ENCODE data around the gene PITX2.

PITX2 gene

DNA sequence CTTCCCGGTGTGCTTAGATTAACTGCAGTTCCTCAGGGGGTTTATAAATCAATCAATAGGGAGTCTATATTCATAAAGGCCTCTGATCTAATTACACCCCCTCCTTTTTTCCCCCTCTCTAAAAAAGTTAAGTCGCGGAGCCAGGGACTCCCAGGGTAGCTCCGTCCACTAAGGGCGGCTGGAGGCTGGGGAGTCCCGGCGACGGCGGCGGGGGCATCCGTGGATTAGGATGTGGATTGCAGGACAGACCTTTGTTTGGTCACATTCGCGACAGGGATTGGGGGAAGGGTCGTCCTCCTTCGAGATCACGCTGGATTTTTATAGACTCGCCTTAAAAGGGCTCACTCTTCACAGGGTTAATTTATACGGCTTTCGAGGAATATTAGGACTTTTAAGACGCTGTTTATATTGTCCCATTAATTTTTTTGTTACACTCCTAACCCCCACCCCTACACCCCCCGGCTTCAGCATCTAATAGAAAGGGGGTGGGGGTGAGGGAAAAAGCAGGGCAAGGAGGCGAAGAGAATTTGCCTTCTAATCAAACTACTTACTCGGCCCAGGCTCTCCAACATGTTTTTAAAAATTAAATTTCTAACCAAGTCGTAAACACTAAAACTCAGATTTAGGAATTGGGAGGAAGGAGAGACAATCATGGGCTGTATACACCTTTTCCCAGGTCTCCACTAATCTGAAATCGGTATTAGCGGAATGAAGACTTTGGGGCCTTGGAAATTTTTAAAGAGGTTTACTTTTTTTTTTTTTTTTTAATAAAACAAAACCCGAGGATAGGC lies 8.5 kb downstream of the PITX2 start:
- FAIRE-seq (no peak), DNase-seq (ENCODE audit: insufficient read length) (no peak)
- TF ChIP-seq POLR2A (IDR thresholded peaks at IDR 0.05; ENCODE audit: low read depth, low read length) (no peak), POLR2AphosphoS5 (IDR thresholded peaks at IDR 0.05; ENCODE audit: low read depth, low read length) (no peak), TAF1 (IDR thresholded peaks at IDR 0.05; ENCODE audit: borderline replicate concordance, low read depth, low read length) (no peak)

DNA sequence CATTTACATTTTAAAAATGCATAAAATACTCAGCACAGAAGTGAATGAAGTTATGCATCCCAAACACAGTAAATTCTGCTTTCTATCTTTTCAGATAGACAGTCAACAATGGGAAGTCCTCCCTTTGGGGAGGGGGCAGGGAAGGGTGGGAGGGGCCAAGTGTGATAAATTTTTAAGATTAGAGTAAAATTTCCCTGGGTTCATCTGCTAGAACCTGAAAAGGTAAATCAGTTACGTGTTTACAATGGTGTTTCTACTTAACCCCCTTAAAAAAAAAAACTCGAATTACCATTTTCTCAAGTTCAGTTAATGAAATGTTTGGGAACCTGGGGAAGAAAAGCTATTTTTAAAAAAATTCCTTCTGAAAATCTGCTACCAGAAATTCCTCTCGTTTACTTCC lies 9.1 kb downstream of the PITX2 start:
- TF ChIP-seq POLR2A (IDR thresholded peaks at IDR 0.05; ENCODE audit: low read depth, low read length) (no peak), TAF1 (IDR thresholded peaks at IDR 0.05; ENCODE audit: borderline replicate concordance, low read depth, low read length) (no peak), POLR2AphosphoS5 (IDR thresholded peaks at IDR 0.05; ENCODE audit: low read depth, low read length) (no peak)
- DNase-seq (ENCODE audit: insufficient read length): no peak
- no peak for FAIRE-seq

DNA sequence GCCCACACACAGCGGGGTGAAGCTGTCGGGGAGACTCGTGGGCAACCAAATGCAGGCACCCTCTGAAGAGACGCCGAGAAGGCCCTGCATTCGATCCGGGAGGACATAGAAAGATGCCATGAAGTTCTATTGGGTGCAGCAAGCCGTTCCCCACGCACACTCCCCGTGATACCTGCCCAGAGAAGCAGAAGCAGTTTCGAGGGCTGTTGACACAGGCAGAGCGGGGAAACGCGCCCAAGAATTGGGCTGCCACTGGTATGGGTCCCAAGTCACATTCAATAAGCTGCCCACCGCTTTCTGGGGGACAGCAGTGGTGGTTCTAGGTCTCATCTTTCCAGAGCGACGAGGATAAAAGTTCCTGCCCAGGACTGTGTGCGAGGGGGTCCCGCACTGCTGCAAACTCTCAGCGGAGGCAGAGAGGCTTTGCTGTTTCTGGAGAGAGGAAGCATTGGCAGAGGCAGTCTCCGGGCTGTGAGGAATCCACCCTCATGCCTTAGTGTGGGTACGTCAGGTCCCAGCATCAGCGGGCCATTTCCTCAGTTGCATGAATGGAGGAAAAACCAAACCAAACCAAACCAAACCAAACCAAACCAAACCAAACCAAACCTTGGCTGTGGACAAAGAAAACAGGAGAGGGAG lies 10.1 kb downstream of the PITX2 start:
- no peak for FAIRE-seq

DNA sequence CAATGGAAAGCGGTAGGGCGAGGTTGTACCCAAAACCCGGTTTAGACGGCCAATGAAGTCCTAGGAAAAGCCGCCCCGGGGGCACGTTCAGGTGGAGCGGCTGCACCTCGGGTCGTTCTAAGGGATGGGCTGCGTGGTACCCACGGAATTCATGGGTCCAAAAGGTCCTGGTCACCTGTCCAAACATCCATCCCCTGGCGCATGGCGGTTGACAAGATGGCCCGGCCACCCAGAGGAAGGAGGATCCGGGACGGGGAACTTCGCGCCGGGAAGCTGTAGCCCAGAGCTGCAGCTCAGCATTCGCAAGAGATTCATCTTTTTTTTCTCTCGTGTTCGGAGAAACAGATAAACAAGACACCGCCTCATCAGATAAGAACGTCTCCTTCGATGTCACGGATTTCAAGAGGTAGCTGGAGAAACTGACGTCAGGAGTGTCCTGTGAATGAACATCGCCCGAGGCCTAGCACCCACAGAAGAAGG lies 10.9 kb downstream of the PITX2 start:
- no peak for TF ChIP-seq TAF1 (IDR thresholded peaks at IDR 0.05; ENCODE audit: borderline replicate concordance, low read depth, low read length)
- TF ChIP-seq POLR2A (IDR thresholded peaks at IDR 0.05; ENCODE audit: low read depth, low read length): no peak
- TF ChIP-seq POLR2AphosphoS5 (IDR thresholded peaks at IDR 0.05; ENCODE audit: low read depth, low read length): no peak
- no peak for DNase-seq (ENCODE audit: insufficient read length)
- no peak for FAIRE-seq

More for the DNA sequence above, 10.1 kb downstream of the PITX2 start:
- no peak for DNase-seq (ENCODE audit: insufficient read length)
- TF ChIP-seq POLR2AphosphoS5 (IDR thresholded peaks at IDR 0.05; ENCODE audit: low read depth, low read length): no peak
- TF ChIP-seq TAF1 (IDR thresholded peaks at IDR 0.05; ENCODE audit: borderline replicate concordance, low read depth, low read length): no peak
- no peak for TF ChIP-seq POLR2A (IDR thresholded peaks at IDR 0.05; ENCODE audit: low read depth, low read length)

DNA sequence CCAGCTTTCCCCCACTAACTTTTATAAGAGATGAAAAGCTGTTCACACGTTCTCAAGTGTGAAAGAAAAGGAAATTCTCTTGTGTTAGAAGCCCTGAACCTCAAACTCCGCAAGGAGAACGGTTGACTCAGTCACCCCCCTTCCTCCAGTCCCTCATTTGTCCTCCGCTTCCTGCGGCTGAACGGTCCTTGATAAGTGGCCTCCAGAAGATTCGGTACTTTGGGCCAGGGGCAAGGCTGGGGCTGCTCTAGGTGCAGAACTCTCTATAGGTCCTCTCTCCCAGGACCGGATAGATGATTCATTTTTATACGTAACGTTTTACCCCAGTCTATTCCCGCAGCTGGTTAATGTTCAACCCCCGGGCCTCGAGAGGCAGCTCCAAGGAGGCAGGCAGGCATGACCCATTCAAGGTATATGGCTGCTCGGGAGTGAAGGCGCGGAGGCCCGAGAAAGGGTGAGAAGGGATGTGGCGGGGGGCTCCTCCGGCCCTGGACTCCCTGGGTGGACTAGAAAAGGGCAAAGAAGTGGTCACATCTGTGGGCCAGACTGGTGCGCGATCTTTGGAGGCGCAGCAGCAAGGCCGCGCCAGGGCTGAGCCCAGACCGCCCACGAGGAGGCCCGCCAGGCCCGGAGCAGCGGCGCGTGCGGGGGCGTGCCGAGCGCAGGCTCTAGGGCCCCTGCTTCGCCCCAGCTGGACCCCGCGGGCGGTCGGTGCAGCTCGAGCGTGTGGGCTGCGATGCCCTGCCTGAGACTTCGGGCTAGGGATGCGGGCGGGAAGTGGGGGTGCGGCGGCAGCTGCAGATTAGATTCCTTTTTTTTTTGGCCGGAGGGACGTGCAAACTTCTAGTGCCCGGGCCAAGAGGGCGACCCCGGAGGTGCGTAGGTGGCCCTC lies 11.7 kb downstream of the PITX2 start:
- no peak for FAIRE-seq
- TF ChIP-seq TAF1 (IDR thresholded peaks at IDR 0.05; ENCODE audit: borderline replicate concordance, low read depth, low read length) (no peak), POLR2A (IDR thresholded peaks at IDR 0.05; ENCODE audit: low read depth, low read length) (no peak), POLR2AphosphoS5 (IDR thresholded peaks at IDR 0.05; ENCODE audit: low read depth, low read length) (no peak)
- DNase-seq (ENCODE audit: insufficient read length): no peak

DNA sequence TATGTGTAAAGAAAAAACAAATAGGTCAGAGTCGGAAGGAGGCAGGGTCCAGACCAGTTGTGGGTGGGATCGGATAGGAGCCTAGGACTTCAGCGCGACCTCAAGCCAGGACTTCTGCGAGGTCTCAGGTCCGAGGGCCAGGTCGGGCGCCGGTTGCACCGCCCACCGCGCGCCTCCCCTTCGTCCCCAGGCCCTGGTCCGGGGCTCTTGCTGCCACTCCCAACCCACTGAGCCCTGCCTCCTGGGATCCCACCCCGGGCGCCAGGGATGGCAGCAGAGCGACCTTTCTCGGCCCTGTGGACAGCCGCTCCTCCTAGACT lies 12.3 kb downstream of the PITX2 start:
- DNase-seq (ENCODE audit: insufficient read length): no peak
- FAIRE-seq: no peak
- TF ChIP-seq POLR2AphosphoS5 (IDR thresholded peaks at IDR 0.05; ENCODE audit: low read depth, low read length): no peak
- no peak for TF ChIP-seq TAF1 (IDR thresholded peaks at IDR 0.05; ENCODE audit: borderline replicate concordance, low read depth, low read length)

DNA sequence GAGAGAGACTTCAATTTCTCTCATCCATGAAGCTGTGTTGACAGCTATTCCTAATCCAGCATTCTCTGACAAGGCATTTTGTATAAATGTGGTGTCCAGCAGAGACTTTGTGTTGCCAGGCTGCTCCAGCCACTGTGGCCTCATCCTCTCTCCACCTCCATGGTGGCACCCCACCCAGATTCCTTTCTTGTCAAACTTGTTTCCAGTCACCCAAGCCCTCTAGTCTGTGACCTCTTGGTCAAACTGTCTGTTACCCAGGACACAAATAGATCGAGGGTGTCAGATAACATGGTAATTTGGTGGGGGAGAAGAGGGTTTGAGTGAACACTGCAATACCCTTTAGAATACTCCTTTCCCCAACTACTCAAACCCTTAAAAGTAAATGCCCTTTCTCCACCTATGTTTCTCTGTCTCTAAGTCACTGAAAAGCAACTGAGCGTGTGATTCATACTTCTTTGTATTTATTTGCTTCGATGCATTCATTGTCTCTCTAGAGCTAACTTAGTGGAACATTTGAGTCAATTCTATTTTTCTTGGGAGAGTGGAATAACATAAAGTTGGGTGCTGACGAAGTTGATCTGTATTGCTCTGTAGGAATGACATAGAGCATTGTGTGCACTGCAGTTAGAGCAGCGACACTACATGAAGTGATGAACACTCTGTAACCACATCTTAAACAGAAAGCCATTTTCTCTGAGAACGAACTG lies 13.7 kb downstream of the PITX2 start:
- DNase-seq (ENCODE audit: insufficient read length) (no peak), FAIRE-seq (no peak)
- TF ChIP-seq POLR2AphosphoS5 (IDR thresholded peaks at IDR 0.05; ENCODE audit: low read depth, low read length) (no peak), TAF1 (IDR thresholded peaks at IDR 0.05; ENCODE audit: borderline replicate concordance, low read depth, low read length) (no peak), POLR2A (IDR thresholded peaks at IDR 0.05; ENCODE audit: low read depth, low read length) (no peak)

DNA sequence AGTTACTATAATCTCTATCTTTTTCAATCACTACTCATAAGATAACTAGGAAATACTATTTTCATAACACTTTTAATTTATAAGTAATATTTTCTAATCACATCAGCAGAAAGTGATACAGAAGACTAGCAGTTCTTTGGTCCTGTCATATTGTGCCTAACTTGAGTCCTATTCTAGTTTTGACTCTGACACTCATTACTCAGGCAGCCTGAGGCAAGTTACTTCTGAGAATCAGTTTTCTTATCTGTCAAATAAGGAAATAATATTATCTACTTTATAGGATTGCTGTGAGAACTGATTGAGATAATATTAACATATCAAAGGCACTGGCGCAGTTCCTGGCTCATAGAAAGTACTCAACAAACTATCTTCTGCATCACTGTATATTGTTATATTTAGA lies 17.8 kb downstream of the PITX2 start:
- TF ChIP-seq POLR2AphosphoS5 (IDR thresholded peaks at IDR 0.05; ENCODE audit: low read depth, low read length) (no peak), POLR2A (IDR thresholded peaks at IDR 0.05; ENCODE audit: low read depth, low read length) (no peak), TAF1 (IDR thresholded peaks at IDR 0.05; ENCODE audit: borderline replicate concordance, low read depth, low read length) (no peak)
- DNase-seq (ENCODE audit: insufficient read length) (no peak), FAIRE-seq (no peak)

DNA sequence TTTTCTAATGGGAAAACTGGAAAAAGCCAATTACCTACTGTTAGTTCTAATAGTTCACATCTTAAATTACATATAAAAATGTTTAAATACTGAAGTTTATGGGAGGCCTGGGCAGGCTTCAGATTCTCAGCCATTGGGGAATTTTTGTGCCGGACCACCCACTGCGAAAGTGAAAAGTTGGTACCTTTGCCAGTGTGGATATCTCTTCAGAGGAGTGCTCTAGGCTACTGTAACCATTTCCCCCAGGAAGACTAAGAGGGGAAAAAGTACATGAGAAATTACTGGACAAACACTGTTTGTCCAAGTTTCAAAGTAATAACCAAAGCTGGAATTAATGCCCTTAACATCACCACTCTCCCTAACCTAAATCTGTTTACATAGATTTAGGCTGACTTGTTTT lies 20.8 kb downstream of the PITX2 start:
- FAIRE-seq (no peak), DNase-seq (ENCODE audit: insufficient read length) (no peak)
- TF ChIP-seq TAF1 (IDR thresholded peaks at IDR 0.05; ENCODE audit: borderline replicate concordance, low read depth, low read length): no peak
- no peak for TF ChIP-seq POLR2A (IDR thresholded peaks at IDR 0.05; ENCODE audit: low read depth, low read length)
- no peak for TF ChIP-seq POLR2AphosphoS5 (IDR thresholded peaks at IDR 0.05; ENCODE audit: low read depth, low read length)

DNA sequence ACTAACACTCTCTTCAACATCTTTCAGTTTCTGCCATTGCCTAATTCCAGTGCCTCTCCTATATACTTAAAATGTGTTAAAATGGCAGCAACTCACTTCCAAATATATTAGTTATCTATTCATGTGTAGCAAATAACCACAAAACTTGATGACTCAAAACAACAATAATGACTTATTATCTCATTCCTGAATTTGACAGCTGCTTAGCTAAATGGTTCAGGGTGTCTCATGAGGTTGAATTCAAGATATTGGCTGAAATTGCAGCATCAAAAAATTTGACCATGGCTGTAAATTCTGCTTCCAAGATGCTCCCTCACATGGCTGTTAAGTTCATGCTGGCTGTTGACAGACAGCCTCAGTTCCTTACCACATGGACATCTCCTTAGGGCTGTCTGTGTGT lies 25.3 kb downstream of the PITX2 start:
- no peak for FAIRE-seq
- DNase-seq (ENCODE audit: insufficient read length): no peak
- TF ChIP-seq POLR2A (IDR thresholded peaks at IDR 0.05; ENCODE audit: low read depth, low read length) (no peak), POLR2AphosphoS5 (IDR thresholded peaks at IDR 0.05; ENCODE audit: low read depth, low read length) (no peak), TAF1 (IDR thresholded peaks at IDR 0.05; ENCODE audit: borderline replicate concordance, low read depth, low read length) (no peak)

DNA sequence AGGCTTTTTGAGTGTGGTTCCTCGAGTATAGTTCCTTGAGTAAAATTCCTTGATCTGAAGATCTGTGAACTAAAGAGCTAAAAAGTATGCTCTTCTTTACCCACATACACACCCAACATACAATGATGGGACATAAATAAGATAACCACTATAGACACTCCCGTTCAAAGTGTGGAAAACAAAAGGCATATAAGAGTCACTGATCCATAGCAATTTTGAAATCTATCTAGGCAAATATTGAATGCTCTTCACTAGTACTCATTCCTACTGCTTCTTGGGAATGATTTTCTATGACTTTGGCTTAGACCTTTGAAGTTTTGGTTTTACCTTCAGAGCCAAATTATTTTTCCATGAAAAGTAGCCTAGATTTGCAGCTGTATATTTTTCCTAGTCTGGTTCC lies 26.4 kb downstream of the PITX2 start:
- FAIRE-seq (no peak), DNase-seq (ENCODE audit: insufficient read length) (no peak)
- TF ChIP-seq POLR2AphosphoS5 (IDR thresholded peaks at IDR 0.05; ENCODE audit: low read depth, low read length) (no peak), TAF1 (IDR thresholded peaks at IDR 0.05; ENCODE audit: borderline replicate concordance, low read depth, low read length) (no peak), POLR2A (IDR thresholded peaks at IDR 0.05; ENCODE audit: low read depth, low read length) (no peak)

All from GM12892 (cell line).